Sigmoid colon (tissue), 4 donors: Measurements from ENCODE around the gene PCDHB8.

Experiments
- EP300 ChIP-seq, 4 donors: sonication (generic); formaldehyde crosslinking; IDR thresholded peaks; one replicate each; pipeline ENCODE4 v1.6.1; 2017; ENCODE audit warnings: antibody characterized with exemption in 4 of 4
- POLR2A ChIP-seq, 2 donors: fragments of 450-650 bp; IDR thresholded peaks; one replicate each; pipeline ENCODE4 v1.6.1; 2016; ENCODE audit warnings: antibody characterized with exemption in 2 of 2, mild to moderate bottlenecking in 2 of 2, moderate library complexity in 2 of 2
- POLR2AphosphoS5 ChIP-seq, 4 donors: sonication (generic); formaldehyde crosslinking; IDR thresholded peaks; one replicate each; pipeline ENCODE4 v1.6.1; 2017; ENCODE audit warnings: antibody characterized with exemption in 4 of 4
- TF ChIP-seq, protein P1 (sequence below), 4 experiments: fragments of 450-650 bp in 3 of 4; fragments of 200-600 bp in 1 of 4; IDR thresholded peaks; one replicate each; pipeline ENCODE4 v1.5.1; 2016 to 2019; ENCODE audit warnings: antibody characterized with exemption in 4 of 4, mild to moderate bottlenecking in 3 of 4, moderate library complexity in 2 of 4

DNA sequence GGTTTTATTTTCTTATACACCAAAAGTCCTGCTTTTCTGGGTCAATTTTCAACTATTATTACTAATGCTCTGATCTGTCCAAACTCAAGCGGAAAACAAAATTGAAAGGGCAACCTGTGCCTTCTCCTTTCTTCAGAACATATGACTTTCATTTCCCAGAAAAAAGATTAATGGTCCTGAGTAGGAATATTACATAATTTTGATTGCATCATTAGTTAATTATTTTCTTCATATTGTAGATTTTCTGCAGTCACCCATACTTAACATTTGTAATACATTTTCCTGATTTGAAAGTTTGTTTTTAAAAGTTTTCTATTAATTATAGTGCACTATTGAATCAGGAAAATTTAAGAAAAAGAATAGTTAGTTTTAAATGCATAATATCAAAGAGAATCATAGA, 1.7 kb upstream of the PCDHB8 start:
- TF ChIP-seq POLR2A (IDR thresholded peaks at IDR 0.05) = peak in 1 of 2 donors; percentile 9
- TF ChIP-seq, protein P1, sequence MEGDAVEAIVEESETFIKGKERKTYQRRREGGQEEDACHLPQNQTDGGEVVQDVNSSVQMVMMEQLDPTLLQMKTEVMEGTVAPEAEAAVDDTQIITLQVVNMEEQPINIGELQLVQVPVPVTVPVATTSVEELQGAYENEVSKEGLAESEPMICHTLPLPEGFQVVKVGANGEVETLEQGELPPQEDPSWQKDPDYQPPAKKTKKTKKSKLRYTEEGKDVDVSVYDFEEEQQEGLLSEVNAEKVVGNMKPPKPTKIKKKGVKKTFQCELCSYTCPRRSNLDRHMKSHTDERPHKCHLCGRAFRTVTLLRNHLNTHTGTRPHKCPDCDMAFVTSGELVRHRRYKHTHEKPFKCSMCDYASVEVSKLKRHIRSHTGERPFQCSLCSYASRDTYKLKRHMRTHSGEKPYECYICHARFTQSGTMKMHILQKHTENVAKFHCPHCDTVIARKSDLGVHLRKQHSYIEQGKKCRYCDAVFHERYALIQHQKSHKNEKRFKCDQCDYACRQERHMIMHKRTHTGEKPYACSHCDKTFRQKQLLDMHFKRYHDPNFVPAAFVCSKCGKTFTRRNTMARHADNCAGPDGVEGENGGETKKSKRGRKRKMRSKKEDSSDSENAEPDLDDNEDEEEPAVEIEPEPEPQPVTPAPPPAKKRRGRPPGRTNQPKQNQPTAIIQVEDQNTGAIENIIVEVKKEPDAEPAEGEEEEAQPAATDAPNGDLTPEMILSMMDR (IDR thresholded peaks at IDR 0.05) = no peak
- no peak for TF ChIP-seq EP300 (IDR thresholded peaks at IDR 0.05)
- TF ChIP-seq POLR2AphosphoS5 (IDR thresholded peaks at IDR 0.05) = no peak
